SH-SY5Y (cell line): Measurements from ENCODE around the gene UBE2Q2.

ENCODE experiments used
- GATA2 ChIP-seq: IDR thresholded peaks from 2 replicates; pipeline ENCODE4 v1.6.1; 2011; ENCODE audit warnings: mild to moderate bottlenecking, low read depth, low read length
- GATA3 ChIP-seq: IDR thresholded peaks from 2 replicates; pipeline ENCODE4 v1.6.1; 2011; ENCODE audit warnings: low read depth, mild to moderate bottlenecking, low read length, moderate library complexity

DNA sequence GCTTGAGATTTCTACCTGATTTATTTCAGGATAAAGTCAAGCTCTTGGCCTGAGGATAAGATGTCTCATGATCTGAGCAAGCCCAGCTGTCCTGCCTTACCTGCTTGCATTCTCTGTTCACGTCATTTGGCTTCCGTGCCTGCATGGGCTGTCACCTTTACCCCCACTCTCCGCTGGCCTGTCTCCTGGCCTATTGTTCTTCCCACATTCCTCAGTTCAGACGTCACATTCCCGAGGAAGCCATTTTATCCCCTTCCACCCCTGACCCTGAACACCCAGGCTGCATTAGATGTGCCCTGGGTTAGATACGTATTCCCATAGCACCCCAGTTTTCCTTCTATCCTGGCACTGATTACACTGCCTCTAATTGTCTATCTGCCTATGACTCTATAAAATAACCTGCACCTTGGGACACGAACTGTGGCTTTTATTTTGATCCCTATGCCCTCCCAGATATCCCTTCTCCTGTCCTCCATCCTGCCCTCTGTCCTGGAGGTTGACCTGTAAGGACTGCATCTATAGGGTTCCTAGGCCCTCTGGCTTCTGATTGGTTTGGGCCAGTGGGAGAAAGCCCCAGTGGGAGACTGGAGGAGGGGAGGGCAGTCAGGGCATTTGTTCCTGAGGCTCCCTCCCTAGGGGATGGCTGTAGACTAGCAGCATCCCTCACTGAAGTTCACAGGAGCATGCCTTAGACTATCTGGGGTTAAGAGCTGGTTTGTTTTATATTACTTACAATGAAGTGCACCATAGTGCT, 19.2 kb upstream of the UBE2Q2 start:
- no peak for TF ChIP-seq GATA2
- no peak for TF ChIP-seq GATA3
